CD14-positive monocyte (primary cell): ENCODE measurements around the gene METTL16. TPM values are rescaled to one million over a fixed set of nuclear protein-coding genes. Genes with fewer than 3 reads are reported as not detected.

Experiments used
- DNase-seq, 3 donors: peaks; one replicate each; pipeline ENCODE4 v3.0.0-alpha.2; 2011 to 2022
- H2AFZ ChIP-seq: 2 replicates; pipeline ENCODE4 v1.6.0; 2012; ENCODE audit warnings: mild to moderate bottlenecking, low read depth, low read length, inconsistent platforms; ENCODE audit not compliant: insufficient read depth, poor library complexity, severe bottlenecking
- H3K27ac ChIP-seq, 2 donors: 1 replicate in 1 of 2; 2 replicates in 1 of 2; pipeline ENCODE4 v1.5.1; 2012 to 2013; ENCODE audit warnings: low read length in 2 of 2, control low read depth in 1 of 2, inconsistent platforms in 1 of 2, low read depth in 1 of 2, mild to moderate bottlenecking in 1 of 2
- H3K27me3 ChIP-seq, 2 donors: one replicate each; pipeline versions ENCODE4 v1.6.0 to v1.6.1; 2011 to 2013; ENCODE audit warnings: low read length in 2 of 2; ENCODE audit not compliant: control insufficient read depth in 2 of 2, insufficient read depth in 2 of 2
- H3K36me3 ChIP-seq, 2 donors: replicated peaks in 1 of 2; 1 replicate in 1 of 2; 2 replicates in 1 of 2; pipeline versions ENCODE4 v1.5.1 to v1.6.1; 2012 to 2013; ENCODE audit warnings: low read length in 2 of 2, control low read depth in 1 of 2, inconsistent platforms in 1 of 2, mild to moderate bottlenecking in 1 of 2; ENCODE audit not compliant: insufficient read depth in 2 of 2, control insufficient read depth in 1 of 2
- H3K4me1 ChIP-seq, 2 donors: 1 replicate in 1 of 2; 2 replicates in 1 of 2; pipeline versions ENCODE4 v1.5.1 to v1.6.1; 2012 to 2013; ENCODE audit warnings: low read length in 2 of 2, control low read depth in 1 of 2, inconsistent platforms in 1 of 2, mild to moderate bottlenecking in 1 of 2, moderate library complexity in 1 of 2; ENCODE audit not compliant: insufficient read depth in 2 of 2, control insufficient read depth in 1 of 2
- H3K4me2 ChIP-seq: replicated peaks from 2 replicates; pipeline ENCODE3; 2012; ENCODE audit warnings: low read length, moderate library complexity, mild to moderate bottlenecking; ENCODE audit not compliant: poor library complexity, severe bottlenecking; ENCODE audit errors: extremely low read depth
- H3K4me3 ChIP-seq, 3 experiments: fragments of 200-600 bp in 1 of 3; sonication (generic) in 1 of 3; replicated peaks in 1 of 3; 1 replicate in 2 of 3; 2 replicates in 1 of 3; pipeline ENCODE4 v1.5.1; 2011 to 2013; ENCODE audit warnings: low read length in 3 of 3, mild to moderate bottlenecking in 3 of 3, control low read depth in 2 of 3, low read depth in 2 of 3, inconsistent platforms in 1 of 3, moderate library complexity in 1 of 3
- H3K79me2 ChIP-seq: 2 replicates; pipeline ENCODE4 v1.6.0; 2012; ENCODE audit warnings: mild to moderate bottlenecking, control low read depth, inconsistent platforms, low read length, moderate library complexity; ENCODE audit not compliant: insufficient read depth
- H3K9ac ChIP-seq: 2 replicates; pipeline ENCODE4 v1.6.0; 2017; ENCODE audit warnings: low read length, mild to moderate bottlenecking; ENCODE audit not compliant: insufficient read depth, poor library complexity, severe bottlenecking
- H3K9me3 ChIP-seq, 2 donors: replicated peaks in 1 of 2; 1 replicate in 1 of 2; 2 replicates in 1 of 2; pipeline versions ENCODE4 v1.5.1 to v1.6.1; 2012 to 2013; ENCODE audit warnings: low read length in 2 of 2, control low read depth in 1 of 2; ENCODE audit not compliant: control insufficient read depth in 1 of 2, insufficient read depth in 1 of 2
- H4K20me1 ChIP-seq: 2 replicates; pipeline ENCODE4 v1.6.0; 2012; ENCODE audit warnings: mild to moderate bottlenecking, low read length, control low read depth, moderate library complexity; ENCODE audit not compliant: insufficient read depth
- H3K27ac Mint-ChIP-seq, 7 donors: one replicate each; pipeline ENCODE4 v1.8.0; 2020; ENCODE audit warnings: mild to moderate bottlenecking in 7 of 7, mixed read lengths in 7 of 7, moderate library complexity in 6 of 7, inconsistent platforms in 2 of 7
- H3K27me3 Mint-ChIP-seq, 3 donors: one replicate each; pipeline ENCODE4 v1.8.0; 2021 to 2022; ENCODE audit warnings: low read depth in 3 of 3, mild to moderate bottlenecking in 3 of 3, mixed read lengths in 3 of 3, moderate library complexity in 3 of 3, inconsistent platforms in 1 of 3
- H3K36me3 Mint-ChIP-seq, 2 donors: one replicate each; pipeline ENCODE4 v1.8.0; 2020; ENCODE audit warnings: mixed read lengths in 2 of 2, inconsistent platforms in 1 of 2, mild to moderate bottlenecking in 1 of 2
- H3K4me1 Mint-ChIP-seq: one replicate; pipeline ENCODE4 v1.8.0; 2020; ENCODE audit warnings: mild to moderate bottlenecking, mixed read lengths
- H3K4me3 Mint-ChIP-seq, 2 donors: one replicate each; pipeline ENCODE4 v1.8.0; 2020; ENCODE audit warnings: mild to moderate bottlenecking in 2 of 2, mixed read lengths in 2 of 2, moderate library complexity in 1 of 2
- H3K9me3 Mint-ChIP-seq, 7 donors: one replicate each; pipeline ENCODE4 v1.8.0; 2020 to 2022; ENCODE audit warnings: mixed read lengths in 7 of 7, mild to moderate bottlenecking in 6 of 7, moderate library complexity in 6 of 7, inconsistent platforms in 2 of 7
- CTCF ChIP-seq: fragments of 200-600 bp; IDR thresholded peaks from one replicate; pipeline ENCODE4 v1.8.0; 2022; ENCODE audit warnings: antibody characterized with exemption, mild to moderate bottlenecking
- WGBS: methylation state at CpG from one replicate; pipeline ENCODE4 v1.1.5; 2013; ENCODE audit warnings: missing lambda C conversion rate; ENCODE audit not compliant: insufficient coverage; 5-methylcytosine and 5-hydroxymethylcytosine counted together
- intact Hi-C, 2 donors: fragments of 100-400 bp; cut with micrococcal nuclease; formaldehyde crosslinking; loops; one replicate each; pipeline versions ENCODE4 v1.15.0 to v1.15.1; 2023
- polyA plus RNA-seq, 3 donors: library from polyadenylated mRNA; depleted of rRNA in 1 of 3; unstranded in 2 of 3; stranded (reverse) in 1 of 3; fragments of 300-500 nt in 2 of 3; fragments of >200 nt in 1 of 3; fragmentation: Illumina TruSeq in 2 of 3; gene quantifications; 1 replicate in 2 of 3; 2 replicates in 1 of 3; pipeline ENCODE4 v1.2.3, GENCODE V29; 2012 to 2021

The METTL16 gene
- polyA plus RNA-seq, 3 donors: 3.0 to 8.0 (median 4.7) TPM

- no peak overlapping the region for H3K9ac ChIP-seq
- peaks cover 58 to 77% of the 10 kb centered on the region in 2 donors for H3K36me3 Mint-ChIP-seq
- H3K27ac ChIP-seq: no peak overlapping the region
Observed at GRCh38 chr17:2387086-2388019, 124.3 kb downstream of the METTL16 start.

More at GRCh38 chr17:2387086-2388019, 124.3 kb downstream of the METTL16 start:
- Histone ChIP-seq H3K9me3 (no peaks in the 10 kb centered on the region), H3K79me2 (peaks cover 32% of the 10 kb centered on the region), H3K4me1 (peaks cover 29 to 35% of the 10 kb centered on the region in 2 donors), H4K20me1 (peaks cover 41% of the 10 kb centered on the region), H2AFZ (no peak overlapping the region), H3K27me3 (no peaks in the 10 kb centered on the region), H3K4me2 (no peak overlapping the region), H3K4me3 (no peak overlapping the region), H3K36me3 (peaks cover 51 to 52% of the 10 kb centered on the region in 2 donors)
- Mint-ChIP-seq H3K4me3 (no peak overlapping the region), H3K27me3 (peaks cover 0 to 2% (median 0%) of the 10 kb centered on the region in 3 donors), H3K27ac (peak overlapping the region in 4 of 7 donors; percentile 11 to 70 (median 28)), H3K9me3 (no peaks in the 10 kb centered on the region), H3K4me1 (peaks cover 37% of the 10 kb centered on the region)
- 97% methylated on average over 30 of the region's 41 CpGs for WGBS
- intact Hi-C loops: loop anchor here in 1 of 2 donors (10.0 kb wide), 1 partner anchor 287 kb away; no protein-coding TSS in a partner anchor
- TF ChIP-seq CTCF: no peak
- no peak for DNase-seq
